GM21447 (cell line): Measurements from ENCODE around the gene PPP1R2.

ENCODE experiments used
- ATAC-seq: cut with Tn5 transposase; IDR thresholded peaks from one replicate; pipeline ENCODE4 v1.9.1; 2021; ENCODE audit not compliant: unreplicated experiment

PPP1R2 gene

DNA sequence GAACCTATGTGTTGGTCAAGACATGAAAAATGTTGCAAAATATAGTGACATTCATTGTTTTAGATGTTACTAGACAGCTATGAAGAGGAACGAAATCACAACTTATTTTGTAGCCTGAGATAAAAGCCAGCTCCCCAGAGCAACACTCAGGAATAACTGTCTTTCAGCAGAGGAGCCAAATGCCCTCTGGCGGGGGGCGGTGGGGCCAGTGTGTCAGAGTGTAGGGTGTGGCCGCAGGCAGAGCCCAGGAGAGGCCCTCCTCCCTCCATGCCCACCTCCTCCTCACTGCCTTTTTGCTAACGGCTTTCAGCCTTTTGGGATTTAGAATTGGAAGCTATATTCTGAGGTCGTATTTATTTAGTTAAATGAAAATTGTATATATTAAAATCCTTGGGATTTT, 23.7 kb upstream of the PPP1R2 start:
- ATAC-seq: no peak

DNA sequence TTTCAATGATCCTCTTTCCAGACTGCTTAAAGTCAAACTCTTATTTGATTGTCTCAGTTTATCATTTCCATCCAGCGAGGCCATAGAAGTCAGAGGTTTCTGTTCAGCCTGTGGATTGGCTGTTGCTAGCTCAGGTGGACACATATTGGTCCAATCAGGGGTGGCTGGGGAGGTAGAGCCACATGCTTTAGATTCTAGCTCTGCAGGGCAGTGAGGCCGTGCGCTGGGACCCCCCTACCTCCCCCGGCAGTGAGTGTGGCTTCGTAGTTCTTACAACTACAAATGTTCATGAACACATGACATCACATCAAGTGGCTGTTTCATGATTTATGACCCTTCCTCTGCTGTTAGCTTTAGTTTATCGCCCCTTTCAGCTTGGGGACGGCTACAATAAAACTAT, 22.6 kb upstream of the PPP1R2 start:
- no peak for ATAC-seq

DNA sequence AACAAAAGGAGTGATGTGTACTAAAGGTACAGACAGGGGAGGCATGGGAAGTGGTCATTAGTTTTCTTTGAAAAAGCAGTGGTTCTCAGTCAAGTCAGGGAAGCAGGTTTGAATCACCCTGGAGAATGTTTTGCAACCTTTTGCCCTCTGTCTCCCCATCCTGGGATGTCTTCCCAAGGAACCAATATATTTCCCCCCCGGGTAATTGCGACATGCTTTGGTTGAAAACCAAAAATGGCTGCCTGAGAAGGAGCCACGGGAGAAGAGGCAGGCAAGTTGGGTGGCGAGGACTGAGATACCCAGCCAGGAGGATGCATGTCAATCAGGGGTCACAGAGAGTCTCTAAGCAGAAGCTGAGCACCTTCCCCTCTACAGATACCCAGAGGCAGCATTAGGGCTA, 20.2 kb upstream of the PPP1R2 start:
- ATAC-seq: no peak

DNA sequence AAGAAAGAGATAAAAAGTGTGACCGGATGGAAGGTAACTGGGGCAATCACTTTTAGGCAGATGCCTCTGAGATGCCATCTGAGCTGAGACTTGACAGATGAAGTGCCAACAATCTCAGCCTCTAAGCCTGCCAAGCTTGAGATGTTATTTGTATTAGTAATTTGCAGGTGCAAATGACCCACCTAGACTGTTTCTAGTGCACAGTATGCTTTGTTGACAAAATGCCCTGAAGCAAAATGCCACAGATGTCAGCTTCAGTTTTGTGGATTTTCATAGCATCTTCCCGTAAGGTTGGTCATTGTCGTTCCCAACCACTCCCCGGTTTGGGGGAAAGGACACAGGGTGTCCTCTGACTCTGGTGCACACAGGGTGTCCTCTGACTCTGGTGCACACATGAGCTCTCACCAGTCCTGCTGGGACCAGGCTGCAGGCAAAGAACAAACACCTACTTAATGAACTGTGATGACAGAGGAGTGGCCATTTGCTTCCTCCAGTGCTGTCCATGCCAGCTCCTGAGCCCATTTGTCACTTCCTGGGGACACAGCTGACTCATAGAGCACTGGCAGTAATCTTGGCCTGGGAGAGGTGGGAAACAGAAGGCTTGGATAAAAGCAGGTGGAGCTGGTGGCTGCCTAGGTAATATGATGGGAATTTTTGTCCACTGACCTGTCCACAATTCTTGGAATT, 16.7 kb upstream of the PPP1R2 start:
- ATAC-seq: no peak

DNA sequence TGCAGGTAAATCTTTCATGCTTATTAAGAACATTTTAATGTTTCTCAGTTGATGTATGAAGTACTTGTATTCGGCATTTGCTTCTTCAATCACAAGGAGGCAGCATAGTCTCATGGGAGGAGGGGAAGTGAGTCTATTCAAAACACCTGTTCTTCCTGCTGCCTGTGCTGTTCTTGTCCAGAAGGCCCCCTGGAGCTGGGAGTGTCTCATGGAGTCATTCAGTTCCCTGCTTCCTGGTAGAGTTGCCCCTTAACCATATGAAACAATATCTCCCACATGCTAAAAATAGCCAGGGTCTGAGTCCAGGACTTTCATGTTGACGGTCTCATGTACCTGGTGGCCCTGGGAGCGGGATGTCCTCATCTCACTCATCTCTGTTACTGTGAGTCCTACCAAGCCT, 15.5 kb upstream of the PPP1R2 start:
- no peak for ATAC-seq

DNA sequence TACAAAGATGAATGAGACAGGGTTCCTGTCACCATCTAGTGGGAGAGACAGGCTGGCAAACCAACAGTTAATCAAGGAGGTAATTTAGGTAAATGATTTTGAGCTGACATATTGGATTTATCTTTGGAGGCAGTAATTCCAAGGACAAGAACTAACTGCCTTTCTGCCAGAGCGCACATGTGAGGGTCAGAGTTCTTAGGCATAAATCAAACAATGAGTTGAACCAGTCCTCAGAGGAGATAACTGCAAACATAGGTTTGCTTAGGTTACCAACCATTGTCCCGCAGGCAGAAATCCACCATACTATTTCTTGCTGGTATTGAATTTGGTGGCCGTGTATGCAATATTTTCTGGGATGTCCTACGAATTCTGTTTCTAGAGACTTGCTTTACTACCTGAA, 14.2 kb upstream of the PPP1R2 start:
- no peak for ATAC-seq

DNA sequence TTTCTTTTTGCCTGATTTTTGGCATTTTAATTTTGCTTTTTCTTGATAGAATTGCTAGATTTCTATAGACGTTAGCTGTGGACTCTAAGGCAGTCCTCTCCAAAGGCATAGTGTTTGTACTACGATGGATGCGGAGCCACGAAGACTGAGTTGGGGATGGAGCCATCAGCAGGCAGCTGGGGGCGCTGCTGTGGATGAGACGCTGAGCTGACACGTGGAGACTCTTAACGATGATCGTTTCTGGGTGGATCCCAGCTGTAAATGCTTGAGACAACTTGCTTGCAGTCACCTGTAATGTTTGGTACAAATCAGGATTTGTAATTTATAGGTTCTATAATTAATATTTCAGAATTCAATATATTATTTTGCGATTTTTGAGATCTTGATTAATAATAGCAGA, 13.3 kb upstream of the PPP1R2 start:
- no peak for ATAC-seq

DNA sequence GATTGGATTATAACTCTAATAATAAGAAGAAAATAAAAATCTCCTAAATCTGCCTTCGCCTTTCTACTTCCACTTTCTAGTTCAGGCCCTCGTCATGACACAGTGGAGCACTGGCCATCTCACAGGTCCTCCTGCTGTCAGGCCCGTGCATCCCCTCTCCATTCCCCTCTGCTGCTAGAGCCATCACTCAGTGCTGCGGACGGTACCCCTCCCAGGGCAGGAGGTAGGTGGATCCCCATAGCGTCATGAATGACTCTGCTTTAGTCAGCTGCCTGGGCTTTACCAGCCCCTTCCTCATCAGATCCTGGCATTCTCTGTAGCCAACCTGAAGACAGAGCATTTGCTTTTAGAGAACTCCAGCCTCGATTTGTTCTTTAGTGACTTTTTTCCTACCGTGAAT, 12.0 kb upstream of the PPP1R2 start:
- no peak for ATAC-seq

DNA sequence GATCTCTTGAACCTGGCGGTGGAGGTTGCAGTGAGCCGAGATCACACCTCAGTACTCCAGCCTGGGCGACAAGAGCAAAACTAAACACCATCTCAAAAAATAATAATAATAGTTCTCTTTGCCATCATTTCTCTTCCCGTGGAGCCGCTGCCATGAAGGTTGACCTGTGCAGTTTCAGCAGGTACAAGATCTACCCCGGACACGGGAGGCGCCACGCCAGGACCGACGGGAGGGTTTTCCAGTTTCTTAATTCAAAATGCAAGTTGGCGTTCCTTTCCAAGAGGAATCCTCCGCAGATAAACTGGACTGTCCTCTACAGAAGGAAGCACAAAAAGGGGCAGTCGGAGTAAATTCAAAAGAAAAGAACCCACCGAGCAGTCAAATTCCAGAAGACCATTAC, 11.3 kb upstream of the PPP1R2 start:
- no peak for ATAC-seq

DNA sequence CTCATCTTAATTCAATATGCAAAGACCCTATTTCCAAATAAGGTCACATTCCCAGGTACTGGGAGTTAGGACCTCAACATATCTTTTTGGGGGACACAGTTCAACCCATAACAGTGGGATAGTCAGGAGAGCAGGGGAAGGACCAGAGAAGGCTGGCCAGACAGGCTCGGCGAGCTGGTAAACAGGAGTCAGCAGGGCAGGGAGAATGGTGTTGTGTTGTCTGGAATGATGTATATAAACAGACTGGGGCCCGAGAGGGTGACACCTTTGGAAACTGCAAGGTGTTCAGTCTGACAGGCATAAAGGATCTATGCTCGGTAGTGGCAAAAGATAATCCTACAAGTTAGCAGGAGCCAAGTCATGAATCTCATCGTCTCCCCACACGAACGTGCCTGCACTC, 10.1 kb upstream of the PPP1R2 start:
- ATAC-seq: no peak

DNA sequence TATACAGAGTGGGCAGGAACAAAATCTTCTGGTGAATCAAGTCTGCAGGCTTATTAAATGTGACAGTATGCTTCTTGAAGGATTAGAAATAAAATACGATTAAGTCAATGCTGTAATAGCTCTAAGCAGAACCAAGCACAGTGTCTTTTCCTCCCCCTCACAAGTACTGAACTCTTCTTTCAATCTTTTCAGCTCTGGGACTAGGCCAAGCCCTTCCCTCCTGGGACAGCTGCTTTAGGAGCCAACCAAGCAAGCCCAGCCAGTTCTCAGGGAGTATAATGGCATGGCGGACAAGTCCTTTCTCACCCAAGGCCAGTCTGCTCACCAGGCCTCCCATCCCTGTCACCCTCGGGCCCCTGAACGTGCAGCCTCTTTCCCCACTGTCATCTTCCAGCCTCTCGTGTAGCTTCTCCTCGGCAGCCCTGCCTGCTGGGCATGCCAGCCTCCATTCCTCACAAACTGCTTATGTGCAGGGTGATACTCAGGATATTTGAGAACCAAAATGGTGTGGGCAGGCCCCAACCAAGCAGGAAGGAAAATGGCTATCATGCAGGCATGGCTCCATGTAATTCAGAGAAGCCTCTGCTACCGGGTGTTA, 8.4 kb upstream of the PPP1R2 start:
- ATAC-seq: no peak

DNA sequence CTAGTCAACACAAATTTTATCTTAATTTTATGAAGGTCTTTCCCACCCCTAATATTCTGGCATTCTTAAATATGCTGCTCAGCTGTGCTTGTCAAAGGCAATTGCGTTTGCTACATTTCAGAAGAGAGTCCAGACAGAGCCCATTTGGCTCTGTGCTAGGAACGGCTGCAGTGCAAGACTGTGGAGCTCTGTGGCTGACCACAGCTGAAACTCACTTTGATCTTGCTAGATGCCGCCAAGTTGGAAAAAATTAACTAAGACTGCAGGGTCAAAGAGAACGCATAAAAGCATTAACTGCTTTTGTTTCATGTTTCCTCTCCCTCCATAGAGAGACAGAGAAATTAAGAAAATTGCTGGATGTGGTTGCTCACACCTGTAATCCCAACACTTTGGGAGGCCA, 7.6 kb upstream of the PPP1R2 start:
- ATAC-seq: peak; percentile 51

DNA sequence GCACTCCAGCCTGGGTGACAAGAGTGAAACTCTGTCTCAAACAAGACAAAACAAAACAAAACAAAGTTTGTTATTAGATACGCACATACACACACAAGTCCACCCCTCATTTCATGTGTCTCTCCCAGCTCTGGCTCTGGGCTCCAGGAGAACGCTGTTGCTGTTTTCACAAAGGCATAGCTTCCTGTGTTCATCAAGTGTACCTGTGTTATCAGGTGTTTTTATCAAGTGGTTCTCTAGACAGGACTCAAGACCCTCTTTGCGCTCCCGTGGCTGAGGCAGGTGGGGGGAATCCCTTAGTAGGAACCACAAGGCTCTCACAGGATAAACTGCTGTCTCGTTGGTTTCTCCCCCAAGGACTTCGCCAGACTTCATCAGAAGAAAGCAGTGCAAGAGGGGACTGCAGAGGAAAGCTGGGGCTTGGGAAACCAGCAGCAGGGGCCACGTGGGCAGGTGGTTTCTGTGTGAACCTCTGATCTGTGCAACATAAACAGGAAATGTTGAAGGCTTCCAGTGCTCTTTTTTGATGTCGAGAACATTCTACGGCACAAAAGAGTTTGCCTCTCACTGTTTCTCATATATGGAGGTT, 6.9 kb upstream of the PPP1R2 start:
- ATAC-seq: peak; percentile 68

DNA sequence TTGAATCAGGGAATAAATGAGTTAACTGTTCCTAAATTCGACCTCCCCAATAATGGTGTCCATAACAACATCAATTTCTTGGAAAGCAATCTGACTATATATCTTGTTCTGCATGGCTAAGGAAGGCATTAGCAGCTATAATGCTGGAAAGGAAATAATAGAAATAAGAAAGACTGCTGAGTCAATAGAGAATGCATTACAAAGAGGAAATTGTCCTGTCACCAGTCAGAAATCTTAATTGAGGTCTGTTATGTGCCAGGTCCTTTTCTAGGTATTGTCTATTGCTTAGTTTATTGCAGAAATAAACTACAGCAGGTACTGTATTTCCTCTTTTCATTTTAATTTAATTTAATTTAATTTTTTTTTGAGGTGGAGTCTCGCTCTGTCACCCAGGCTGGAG, 5.9 kb upstream of the PPP1R2 start:
- no peak for ATAC-seq

DNA sequence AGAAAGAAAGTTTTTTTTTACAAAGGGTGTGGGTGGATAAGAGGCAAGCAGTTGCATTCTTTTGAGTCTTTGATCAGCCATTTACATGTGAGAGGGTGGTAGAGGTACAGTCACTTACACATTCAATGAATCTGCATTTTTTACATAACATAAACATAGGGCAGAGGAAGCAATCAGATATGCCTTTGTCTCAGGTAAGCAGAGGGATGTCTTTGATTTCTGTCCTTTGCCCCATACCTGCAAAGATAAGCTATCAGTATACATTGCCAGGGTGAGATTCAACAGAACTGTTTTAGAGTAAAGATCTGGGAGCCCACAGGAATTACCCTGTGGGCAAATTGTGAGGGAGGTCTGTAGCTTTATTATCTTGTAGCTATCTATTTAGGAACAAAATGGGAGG, 5.4 kb upstream of the PPP1R2 start:
- no peak for ATAC-seq

DNA sequence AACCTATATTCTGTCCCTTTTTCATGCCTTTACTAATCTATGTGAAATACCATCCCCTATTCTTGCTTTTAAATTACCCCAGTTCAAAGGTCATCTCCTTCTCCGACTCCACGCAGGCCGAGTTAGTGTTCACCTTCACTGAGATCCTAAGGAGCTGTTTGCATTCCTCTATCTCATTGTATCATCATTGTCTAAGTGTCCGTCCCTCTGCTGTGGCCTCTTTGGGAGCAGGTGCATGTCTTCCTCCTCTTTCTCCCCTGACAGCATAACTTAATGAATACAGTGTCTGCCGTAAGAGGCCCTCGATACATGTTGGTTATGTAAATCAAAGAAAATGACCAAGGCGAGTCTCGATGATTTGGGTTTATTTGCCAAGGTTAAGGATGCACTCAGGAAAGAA, 4.9 kb upstream of the PPP1R2 start:
- ATAC-seq: no peak

DNA sequence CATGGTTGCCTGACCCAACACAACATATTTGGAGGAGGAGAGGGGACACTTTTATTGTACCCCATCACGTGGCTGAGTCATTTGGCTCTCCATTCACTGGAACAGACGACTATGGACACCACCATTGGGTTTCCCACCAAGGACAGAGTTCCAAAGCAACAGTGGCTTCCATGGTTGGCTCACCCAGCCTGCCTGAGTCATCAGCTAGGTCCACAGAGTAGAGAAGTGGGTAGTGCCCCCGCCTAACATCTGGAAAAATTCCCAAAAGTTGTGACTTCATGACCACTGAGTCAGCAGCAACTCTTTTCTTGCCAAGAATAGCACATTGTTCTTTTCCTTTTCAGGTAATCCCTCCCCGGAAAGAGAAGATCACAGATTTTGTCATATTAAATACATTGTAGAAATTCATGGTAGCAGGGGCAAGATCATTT, 3.0 kb upstream of the PPP1R2 start:
- ATAC-seq: no peak

DNA sequence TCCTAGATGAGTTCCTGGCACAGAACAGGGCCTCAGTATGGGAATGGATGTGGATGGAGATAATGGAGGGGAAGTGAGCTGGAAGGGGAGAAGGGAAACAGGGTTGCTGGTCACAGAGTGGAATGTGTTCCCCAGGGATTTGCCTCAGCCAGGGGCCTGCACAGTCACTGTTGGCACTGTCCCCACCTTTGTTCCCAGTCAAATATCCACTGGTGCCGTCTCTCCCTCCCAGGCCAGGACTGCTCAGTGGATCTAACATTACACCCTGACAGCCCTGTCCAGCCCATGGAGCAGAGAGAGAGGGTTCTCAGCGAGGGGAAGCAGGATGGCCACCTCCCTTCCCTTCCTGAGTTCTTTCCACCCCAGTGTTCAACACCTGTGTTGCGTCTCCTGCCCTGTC, 1.5 kb upstream of the PPP1R2 start:
- ATAC-seq: no peak

DNA sequence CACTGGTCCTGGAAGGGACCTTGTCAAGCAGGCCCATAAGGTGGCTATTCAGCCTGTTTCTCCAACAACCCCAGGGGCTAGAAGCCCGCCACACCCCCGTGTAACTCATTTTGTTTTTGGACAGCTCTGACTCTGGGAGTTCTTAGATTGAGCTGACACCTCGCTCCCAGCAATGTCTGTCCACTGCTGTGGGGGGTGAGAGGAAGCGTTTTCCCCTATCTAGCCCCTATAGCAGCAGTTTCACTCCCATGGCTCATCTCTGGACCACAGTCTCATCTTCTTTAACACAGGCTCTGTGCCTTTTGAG, 1.1 kb upstream of the PPP1R2 start:
- ATAC-seq: no peak

DNA sequence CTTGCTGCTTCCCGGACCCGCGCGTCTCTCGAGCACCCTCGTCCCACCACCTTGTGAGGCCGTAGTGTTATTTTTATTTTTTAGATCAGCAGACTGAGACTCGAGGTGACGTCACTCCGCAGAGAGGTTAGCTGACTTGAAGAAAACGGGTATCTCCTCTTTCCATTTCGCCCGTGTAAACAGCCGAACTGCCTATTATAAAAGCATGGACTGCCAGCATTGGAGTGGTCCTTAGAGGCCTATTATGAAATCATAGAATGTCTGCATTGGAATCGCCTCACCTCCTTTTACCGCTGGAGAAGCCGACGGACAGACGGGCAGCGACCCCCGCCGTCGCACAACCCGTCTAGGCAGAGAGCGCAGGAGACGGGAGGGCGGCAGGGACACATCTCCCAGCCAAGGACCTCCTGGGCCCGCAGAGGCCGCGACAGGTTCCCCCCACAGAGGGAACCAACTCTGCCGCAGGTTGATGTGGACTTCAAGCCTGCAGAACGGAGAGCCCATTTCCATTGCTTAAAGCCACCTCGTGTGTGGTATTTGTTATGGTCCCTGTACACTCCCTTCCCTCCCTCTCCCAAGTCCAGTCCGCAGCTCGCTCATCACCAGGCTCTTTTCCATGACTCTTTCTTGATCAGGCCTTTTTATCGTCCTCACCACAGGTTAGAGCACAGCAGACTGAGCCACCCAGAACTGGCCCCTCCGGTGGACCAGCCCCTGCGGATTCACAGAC, 540 bp upstream of the PPP1R2 start:
- no peak for ATAC-seq

DNA sequence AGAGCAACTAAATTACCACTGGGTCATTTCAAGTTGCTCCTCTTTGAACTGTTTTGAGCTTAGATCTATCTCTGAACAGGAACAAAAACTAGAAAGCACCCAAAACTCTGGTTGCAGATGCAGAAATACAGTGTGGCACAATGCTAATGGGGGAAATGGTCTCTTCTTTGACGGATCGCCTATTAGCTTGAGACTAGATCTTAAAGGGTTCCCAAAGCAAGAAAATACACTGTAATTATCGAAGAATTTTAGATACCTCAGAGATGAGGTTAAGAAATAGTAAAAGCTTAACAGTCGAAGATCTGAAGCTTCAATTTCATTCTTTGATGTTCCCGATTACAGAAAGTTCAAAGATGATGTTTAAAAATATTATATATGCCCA, 818 bp downstream of the PPP1R2 start:
- ATAC-seq: no peak

DNA sequence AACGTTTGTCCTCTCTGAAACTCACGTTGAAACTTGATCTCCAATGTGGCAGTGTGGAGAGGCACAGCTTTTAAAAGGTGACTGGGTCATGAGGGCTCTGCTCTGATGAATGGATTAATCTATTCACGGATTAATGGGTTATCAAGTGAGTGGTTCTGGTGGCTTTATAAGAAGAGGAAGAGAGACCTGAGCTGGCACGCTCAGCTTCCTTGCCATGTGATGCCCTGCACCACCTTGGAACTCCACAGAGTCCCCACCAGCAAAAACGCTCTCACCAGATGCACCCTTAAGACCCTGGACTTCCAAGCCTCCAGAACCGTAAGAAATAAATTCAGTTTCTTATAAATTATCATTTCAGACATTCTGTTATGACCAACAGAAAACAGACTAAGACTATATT, 2.6 kb downstream of the PPP1R2 start:
- ATAC-seq: no peak
